ENCODE results near the gene WBP11.

Gene WBP11

GRCh38 chr12:14803011-14803829 is at the start of gene WBP11, which contains the start of gene C12orf60:
Gene WBP11 (minus strand): TSS chr12:14803478. CDS start chr12:14801383, 2,095 bp downstream.
Gene C12orf60 (plus strand): TSS chr12:14803670. CDS start chr12:14822936, 19,266 bp downstream.
- peak; percentile 100 for DNase-seq

GRCh38 chr12:14852880-14853279 is 49.6 kb upstream of the WBP11 start:
- DNase-seq = no peak

- DNase-seq = no peak
Observed at GRCh38 chr12:14850929-14851663, 47.8 kb upstream of the WBP11 start.

- no peak for DNase-seq
Observed at GRCh38 chr12:14849661-14850060, 46.4 kb upstream of the WBP11 start.

- DNase-seq = no peak
Observed at GRCh38 chr12:14846876-14847580, 43.8 kb upstream of the WBP11 start.

GRCh38 chr12:14846042-14846587 is 42.8 kb upstream of the WBP11 start:
- DNase-seq = peak; percentile 65

- DNase-seq = peak; percentile 88
Observed at GRCh38 chr12:14845350-14845750, 42.1 kb upstream of the WBP11 start.

- DNase-seq = peak; percentile 10
Observed at GRCh38 chr12:14844401-14844800, 41.1 kb upstream of the WBP11 start.

- DNase-seq = peak; percentile 95
Observed at GRCh38 chr12:14843425-14843887, 40.2 kb upstream of the WBP11 start, which contains the start of gene ART4. Gene ART4 (minus strand): TSS chr12:14843526. CDS start chr12:14843113, 413 bp downstream.

- no peak for DNase-seq
Observed at GRCh38 chr12:14842315-14842714, 39.0 kb upstream of the WBP11 start.

GRCh38 chr12:14841761-14842160 is 38.5 kb upstream of the WBP11 start:
- no peak for DNase-seq

GRCh38 chr12:14840616-14841015 is 37.3 kb upstream of the WBP11 start:
- no peak for DNase-seq

- DNase-seq = no peak
Observed at GRCh38 chr12:14839262-14839661, 36.0 kb upstream of the WBP11 start.

GRCh38 chr12:14836336-14837210 is 33.3 kb upstream of the WBP11 start:
- peak; percentile 39 for DNase-seq

- peak; percentile 14 for DNase-seq
Observed at GRCh38 chr12:14834509-14834908, 31.2 kb upstream of the WBP11 start.

- DNase-seq = peak; percentile 36
Observed at GRCh38 chr12:14833952-14834351, 30.7 kb upstream of the WBP11 start.

GRCh38 chr12:14833336-14833735 is 30.1 kb upstream of the WBP11 start:
- no peak for DNase-seq

- DNase-seq = no peak
Observed at GRCh38 chr12:14828892-14829291, 25.6 kb upstream of the WBP11 start.

- DNase-seq = no peak
Observed at GRCh38 chr12:14827043-14827442, 23.8 kb upstream of the WBP11 start.

- DNase-seq = no peak
Observed at GRCh38 chr12:14826491-14826890, 23.2 kb upstream of the WBP11 start.

GRCh38 chr12:14825256-14825655 is 22.0 kb upstream of the WBP11 start:
- no peak for DNase-seq
